ENCODE results near the gene SMC3.

SMC3 gene

DNA sequence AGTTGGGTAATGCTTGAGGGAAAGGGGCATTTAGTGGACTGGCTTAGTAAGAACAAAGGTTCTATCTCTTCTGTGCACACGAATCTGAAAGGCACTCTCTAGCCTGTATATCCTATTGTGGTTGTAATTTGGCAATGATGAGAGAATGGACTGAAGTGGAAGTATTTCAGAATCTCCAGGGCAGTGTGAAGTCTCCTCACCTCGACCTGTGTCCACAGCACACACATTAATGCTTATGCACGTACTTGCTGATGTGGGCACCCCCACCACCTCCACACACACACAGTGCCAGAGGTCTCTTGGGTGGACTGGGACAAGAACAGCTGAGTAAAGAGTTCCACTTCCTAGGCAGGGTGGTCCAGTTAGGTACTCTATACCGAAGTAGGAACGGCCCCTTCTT is 6.9 kb downstream of the SMC3 start:
- TF ChIP-seq, protein P1, sequence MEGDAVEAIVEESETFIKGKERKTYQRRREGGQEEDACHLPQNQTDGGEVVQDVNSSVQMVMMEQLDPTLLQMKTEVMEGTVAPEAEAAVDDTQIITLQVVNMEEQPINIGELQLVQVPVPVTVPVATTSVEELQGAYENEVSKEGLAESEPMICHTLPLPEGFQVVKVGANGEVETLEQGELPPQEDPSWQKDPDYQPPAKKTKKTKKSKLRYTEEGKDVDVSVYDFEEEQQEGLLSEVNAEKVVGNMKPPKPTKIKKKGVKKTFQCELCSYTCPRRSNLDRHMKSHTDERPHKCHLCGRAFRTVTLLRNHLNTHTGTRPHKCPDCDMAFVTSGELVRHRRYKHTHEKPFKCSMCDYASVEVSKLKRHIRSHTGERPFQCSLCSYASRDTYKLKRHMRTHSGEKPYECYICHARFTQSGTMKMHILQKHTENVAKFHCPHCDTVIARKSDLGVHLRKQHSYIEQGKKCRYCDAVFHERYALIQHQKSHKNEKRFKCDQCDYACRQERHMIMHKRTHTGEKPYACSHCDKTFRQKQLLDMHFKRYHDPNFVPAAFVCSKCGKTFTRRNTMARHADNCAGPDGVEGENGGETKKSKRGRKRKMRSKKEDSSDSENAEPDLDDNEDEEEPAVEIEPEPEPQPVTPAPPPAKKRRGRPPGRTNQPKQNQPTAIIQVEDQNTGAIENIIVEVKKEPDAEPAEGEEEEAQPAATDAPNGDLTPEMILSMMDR (IDR thresholded peaks at IDR 0.05; ENCODE audit: low read depth, low read length), result no peak
- Histone ChIP-seq H3K27ac (no peak overlapping the region), H3K4me3 (ENCODE audit: low read depth, low read length) (no peak overlapping the region), H3K9me3 (ENCODE audit: severe bottlenecking) (no peaks in the 10 kb centered on the region), H3K27me3 (ENCODE audit: insufficient read depth, low read depth, severe bottlenecking) (no peaks in the 10 kb centered on the region), H3K36me3 (peaks cover 83% of the 10 kb centered on the region)
- no peak for DNase-seq

DNA sequence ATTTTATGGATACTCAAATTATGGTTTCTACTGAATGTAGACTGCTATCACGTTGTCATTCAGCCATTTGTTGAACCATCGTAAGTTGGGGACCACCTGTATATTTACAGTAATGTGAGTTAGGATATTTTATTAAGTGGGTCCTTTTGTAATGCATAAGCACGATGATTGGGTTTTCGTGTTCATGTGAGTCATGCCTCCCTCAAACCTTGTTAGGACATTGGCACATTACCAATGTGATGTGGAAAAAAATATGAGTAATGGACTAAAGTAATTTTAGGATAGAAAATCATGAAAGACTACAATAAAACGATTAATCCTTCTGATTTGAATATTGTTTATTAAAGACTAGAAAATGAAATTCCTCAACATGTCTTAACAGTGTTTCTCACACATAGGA is 8.7 kb downstream of the SMC3 start:
- Histone ChIP-seq H3K36me3 (peaks cover 87% of the 10 kb centered on the region), H3K9me3 (ENCODE audit: severe bottlenecking) (no peaks in the 10 kb centered on the region), H3K27me3 (ENCODE audit: insufficient read depth, low read depth, severe bottlenecking) (no peaks in the 10 kb centered on the region), H3K27ac (no peak overlapping the region), H3K4me3 (ENCODE audit: low read depth, low read length) (no peak overlapping the region)
- TF ChIP-seq, protein P1 (IDR thresholded peaks at IDR 0.05; ENCODE audit: low read depth, low read length), result no peak
- no peak for DNase-seq

DNA sequence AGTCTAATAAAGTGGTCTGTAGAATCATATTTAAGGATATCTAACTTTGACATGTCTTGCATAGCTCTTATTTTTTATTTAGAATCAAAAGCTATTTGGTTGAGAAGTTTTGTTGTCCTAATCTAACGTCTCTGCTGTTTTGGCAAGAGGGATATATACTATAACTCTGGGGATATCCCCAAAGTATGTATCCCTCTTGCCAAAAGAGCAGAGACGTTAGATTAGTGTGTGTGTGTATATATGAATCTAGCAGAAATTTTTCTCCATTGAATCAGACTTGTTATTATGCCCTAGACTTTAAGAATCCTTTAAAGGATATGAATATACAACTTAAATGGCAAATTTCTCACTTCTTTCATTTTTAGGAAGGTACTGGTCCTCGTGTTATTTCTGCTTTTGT is 9.6 kb downstream of the SMC3 start:
- Histone ChIP-seq H3K27ac (no peak overlapping the region), H3K4me3 (ENCODE audit: low read depth, low read length) (no peak overlapping the region), H3K27me3 (ENCODE audit: insufficient read depth, low read depth, severe bottlenecking) (no peaks in the 10 kb centered on the region), H3K36me3 (peaks cover 95% of the 10 kb centered on the region), H3K9me3 (ENCODE audit: severe bottlenecking) (no peaks in the 10 kb centered on the region)
- no peak for DNase-seq
- TF ChIP-seq, protein P1 (IDR thresholded peaks at IDR 0.05; ENCODE audit: low read depth, low read length), result no peak

DNA sequence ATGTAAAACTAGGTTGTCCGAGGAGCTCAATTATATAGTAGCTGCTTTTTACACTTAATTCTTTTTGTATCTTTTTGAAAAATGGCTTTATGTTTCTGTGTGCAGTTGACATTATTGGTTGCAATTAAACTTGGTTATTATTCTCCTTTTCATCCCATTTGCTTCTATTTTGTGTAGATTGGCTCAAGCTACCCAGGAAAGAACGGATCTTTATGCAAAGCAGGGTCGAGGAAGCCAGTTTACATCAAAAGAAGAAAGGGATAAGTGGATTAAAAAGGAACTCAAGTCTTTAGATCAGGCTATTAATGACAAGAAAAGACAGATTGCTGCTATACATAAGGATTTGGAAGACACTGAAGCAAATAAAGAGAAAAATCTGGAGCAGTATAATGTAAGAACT is 16.5 kb downstream of the SMC3 start:
- peak overlapping the region; percentile 52 for H3K27ac ChIP-seq
- no peaks in the 10 kb centered on the region for H3K27me3 ChIP-seq (ENCODE audit: insufficient read depth, low read depth, severe bottlenecking)
- no peak overlapping the region for H3K4me3 ChIP-seq (ENCODE audit: low read depth, low read length)
- H3K36me3 ChIP-seq, result peaks cover 98% of the 10 kb centered on the region
- DNase-seq, result no peak
- H3K9me3 ChIP-seq (ENCODE audit: severe bottlenecking), result no peaks in the 10 kb centered on the region
- TF ChIP-seq, protein P1 (IDR thresholded peaks at IDR 0.05; ENCODE audit: low read depth, low read length), result no peak

DNA sequence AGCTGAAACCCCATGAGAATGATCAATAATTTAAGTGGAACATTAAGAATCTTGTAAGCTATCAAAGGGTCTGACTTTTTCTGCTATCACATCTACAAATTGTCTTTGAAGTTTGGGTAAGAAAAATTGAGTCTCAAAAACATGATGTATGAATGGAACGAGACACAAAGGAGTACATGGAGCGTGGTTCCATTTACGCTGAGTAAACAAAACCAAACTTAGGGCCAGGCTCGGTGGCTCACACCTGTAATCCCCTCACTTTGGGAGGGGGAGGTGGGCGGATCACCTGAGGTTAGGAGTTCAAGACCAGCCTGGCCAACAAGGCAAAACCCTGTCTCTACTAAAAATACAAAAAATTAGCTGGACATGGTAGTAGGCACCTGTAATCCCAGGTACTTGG is 24.3 kb downstream of the SMC3 start:
- TF ChIP-seq, protein P1 (IDR thresholded peaks at IDR 0.05; ENCODE audit: low read depth, low read length), result no peak
- peaks cover 89% of the 10 kb centered on the region for H3K36me3 ChIP-seq
- no peak overlapping the region for H3K27ac ChIP-seq
- no peaks in the 10 kb centered on the region for H3K9me3 ChIP-seq (ENCODE audit: severe bottlenecking)
- no peaks in the 10 kb centered on the region for H3K27me3 ChIP-seq (ENCODE audit: insufficient read depth, low read depth, severe bottlenecking)
- H3K4me3 ChIP-seq (ENCODE audit: low read depth, low read length), result no peak overlapping the region
- DNase-seq, result no peak

DNA sequence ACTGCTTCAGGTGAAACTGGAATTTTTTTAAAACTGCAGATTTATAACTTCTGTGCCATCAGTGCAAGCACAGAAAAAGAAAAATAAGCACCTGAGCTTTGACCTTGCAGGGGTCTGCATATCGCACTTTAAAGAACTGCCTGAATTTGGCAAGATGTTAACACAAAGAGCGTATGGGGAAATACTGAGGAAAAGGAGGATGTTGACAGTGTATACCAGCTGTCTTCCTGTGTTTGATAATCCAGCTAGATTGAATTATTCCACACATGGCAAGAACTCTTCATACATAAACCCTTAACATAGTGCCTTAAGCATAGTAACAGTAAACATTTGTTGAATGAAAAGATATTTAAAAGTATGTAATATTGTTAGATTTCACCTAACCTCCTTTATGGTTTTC is 30.0 kb downstream of the SMC3 start:
- H3K9me3 ChIP-seq (ENCODE audit: severe bottlenecking), result no peaks in the 10 kb centered on the region
- no peak overlapping the region for H3K27ac ChIP-seq
- no peak for DNase-seq
- peaks cover 73% of the 10 kb centered on the region for H3K36me3 ChIP-seq
- H3K27me3 ChIP-seq (ENCODE audit: insufficient read depth, low read depth, severe bottlenecking), result no peaks in the 10 kb centered on the region
- TF ChIP-seq, protein P1 (IDR thresholded peaks at IDR 0.05; ENCODE audit: low read depth, low read length), result no peak
- H3K4me3 ChIP-seq (ENCODE audit: low read depth, low read length), result no peak overlapping the region

Measured in WERI-Rb-1 (cell line).